GM19238 (cell line): ENCODE measurements around the gene CLCN1.

Source experiments
- DNase-seq: peaks from one replicate; pipeline ENCODE4 v3.0.0; 2011; ENCODE audit warnings: low spot score; ENCODE audit not compliant: insufficient read length

Gene CLCN1

DNA sequence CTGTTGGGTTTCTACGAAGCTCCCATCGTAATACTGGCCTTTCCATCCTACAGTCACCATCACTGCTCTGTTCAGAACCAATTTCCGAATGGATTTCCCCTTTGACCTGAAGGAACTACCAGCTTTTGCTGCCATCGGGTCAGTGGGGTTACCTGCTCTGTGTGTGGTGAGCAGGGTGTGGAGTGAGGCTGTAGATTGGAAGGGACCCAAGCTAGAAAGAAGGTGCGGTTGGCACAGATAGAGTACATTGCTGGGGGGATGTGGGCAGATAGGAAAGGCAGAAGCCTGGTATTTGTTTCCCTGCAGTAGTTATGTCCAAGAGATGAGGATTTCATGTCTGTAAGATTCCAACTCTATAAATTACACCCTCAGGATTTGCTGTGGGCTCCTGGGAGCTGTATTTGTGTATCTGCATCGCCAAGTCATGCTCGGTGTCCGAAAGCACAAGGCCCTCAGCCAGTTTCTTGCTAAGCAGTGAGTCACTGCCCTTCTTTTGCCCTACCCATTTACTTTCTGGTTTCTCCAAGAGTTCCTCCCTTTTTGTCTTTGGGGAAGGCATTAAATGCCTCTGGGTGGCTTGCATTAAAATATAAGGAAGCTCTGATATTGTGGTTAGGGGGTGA lies 15.4 kb downstream of the CLCN1 start:
- DNase-seq = no peak

GRCh38 chr7:143334244-143334643 lies 18.3 kb downstream of the CLCN1 start:
- no peak for DNase-seq

DNA sequence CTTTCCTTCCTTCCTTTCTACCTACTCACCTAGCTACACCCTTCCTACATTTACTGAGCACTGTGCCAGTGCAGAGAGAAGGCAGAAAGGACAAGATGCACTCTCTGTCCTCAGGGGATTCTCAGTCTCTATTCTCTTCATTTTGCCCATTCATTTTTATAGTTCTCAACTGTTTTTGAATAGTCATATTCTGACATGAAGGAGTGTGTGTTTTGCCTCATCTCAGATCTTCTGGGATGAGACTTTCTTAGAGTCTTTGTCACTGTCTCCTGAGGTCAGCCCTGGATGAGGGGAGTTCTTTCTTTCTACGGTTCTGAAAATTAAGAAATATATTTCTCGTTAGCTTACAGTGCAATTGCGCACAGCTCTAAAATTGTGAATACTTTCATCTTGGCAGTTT lies 21.3 kb downstream of the CLCN1 start:
- DNase-seq = no peak

DNA sequence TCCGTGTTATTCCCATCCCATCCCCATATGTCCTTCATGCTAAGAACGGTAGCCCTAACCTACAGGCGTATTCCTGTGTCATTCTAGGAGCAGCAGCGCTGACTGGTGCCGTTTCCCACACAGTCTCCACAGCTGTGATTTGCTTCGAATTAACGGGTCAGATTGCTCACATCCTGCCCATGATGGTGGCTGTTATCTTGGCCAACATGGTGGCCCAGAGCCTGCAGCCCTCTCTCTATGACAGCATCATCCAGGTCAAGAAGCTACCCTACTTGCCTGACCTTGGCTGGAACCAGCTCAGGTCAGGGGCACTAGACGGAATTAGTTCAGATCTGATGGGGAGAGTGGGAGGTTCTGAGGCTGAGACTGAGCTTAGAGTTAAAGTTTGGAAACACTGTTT lies 25.9 kb downstream of the CLCN1 start:
- DNase-seq = no peak

- DNase-seq = no peak
These were observed 27.7 kb downstream of the CLCN1 start for GRCh38 chr7:143343596-143343995.

DNA sequence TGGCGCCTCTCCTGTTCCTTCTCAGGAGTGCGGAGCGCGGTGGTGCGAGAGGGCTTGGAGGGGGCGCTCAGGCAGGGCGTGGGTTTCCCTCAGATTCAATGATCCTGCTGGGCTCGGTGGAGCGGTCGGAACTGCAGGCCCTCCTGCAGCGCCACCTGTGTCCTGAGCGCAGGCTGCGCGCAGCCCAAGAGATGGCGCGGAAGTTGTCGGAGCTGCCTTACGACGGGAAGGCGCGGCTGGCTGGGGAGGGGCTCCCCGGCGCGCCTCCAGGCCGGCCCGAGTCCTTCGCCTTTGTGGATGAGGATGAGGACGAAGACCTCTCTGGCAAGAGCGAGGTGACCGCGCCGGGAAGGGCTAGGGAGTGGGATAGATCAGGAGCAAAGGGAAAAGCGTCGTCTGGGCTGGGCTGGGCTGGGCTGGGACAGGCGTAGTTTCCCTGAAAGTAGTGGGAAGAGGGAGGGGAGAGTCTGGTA lies 29.6 kb downstream of the CLCN1 start:
- DNase-seq = no peak

DNA sequence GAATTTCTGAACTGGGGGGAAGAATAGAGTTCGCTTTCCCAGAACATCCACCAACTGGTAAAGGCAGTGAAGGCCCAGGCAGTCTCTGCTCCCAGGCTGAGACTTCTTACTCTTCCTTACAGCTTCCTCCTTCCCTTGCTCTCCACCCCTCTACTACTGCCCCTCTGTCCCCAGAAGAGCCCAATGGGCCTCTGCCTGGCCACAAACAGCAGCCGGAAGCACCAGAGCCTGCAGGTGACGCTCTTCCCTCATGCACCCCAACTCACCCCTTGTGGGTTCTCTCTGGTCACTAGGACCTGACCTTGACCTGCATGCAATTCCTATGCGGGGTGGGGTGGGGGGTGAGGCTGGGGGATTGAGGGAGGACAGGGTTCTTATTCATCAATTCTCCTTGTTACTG lies 30.1 kb downstream of the CLCN1 start:
- no peak for DNase-seq

- no peak for DNase-seq
These were observed 32.0 kb downstream of the CLCN1 start for GRCh38 chr7:143347950-143348349.

GRCh38 chr7:143351060-143351459 lies 35.1 kb downstream of the CLCN1 start:
- no peak for DNase-seq

GRCh38 chr7:143351574-143351973 lies 35.7 kb downstream of the CLCN1 start:
- DNase-seq = no peak

DNA sequence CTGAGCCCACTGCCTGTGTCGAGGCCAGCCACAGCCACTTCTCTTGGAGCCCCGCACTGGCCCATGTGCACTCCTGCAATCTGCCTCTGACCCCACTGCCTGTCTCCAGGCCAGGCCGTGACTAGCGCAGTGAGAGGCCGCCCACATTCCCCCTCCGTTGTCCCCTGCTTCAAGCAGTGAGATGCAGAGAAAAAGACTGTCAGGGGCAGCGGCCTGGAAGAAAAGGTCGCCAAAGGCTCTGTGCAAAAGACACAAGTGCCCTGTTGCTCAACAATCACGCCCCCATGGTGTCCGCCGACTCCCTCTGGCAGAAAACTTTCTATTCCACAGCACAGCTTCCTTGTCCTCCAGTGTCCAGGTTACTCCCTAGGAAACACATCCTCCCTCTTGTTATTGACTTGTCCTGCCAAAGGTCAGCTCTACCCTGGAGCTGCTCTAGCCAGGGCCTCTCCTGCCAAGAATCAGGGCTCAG lies 36.7 kb downstream of the CLCN1 start:
- DNase-seq = no peak

DNA sequence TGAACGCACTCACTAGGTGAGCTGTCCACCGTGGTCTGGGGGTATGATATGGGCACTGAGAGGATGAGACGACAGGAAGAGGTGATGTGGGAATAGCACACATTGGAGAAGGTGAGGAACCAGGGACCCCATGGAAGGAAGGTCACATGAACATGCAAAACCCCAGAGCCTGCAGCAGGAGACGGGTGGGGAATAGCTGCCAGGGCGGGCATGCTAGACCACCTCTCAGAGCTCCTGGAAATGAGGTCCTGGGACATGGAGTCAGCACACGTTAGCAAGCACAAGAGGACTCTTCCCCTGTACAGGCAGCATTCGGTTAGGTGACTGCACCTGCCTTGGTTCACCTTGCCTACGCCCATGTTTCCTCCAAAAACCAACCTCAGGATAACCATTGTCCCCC lies 38.5 kb downstream of the CLCN1 start:
- DNase-seq = no peak

DNA sequence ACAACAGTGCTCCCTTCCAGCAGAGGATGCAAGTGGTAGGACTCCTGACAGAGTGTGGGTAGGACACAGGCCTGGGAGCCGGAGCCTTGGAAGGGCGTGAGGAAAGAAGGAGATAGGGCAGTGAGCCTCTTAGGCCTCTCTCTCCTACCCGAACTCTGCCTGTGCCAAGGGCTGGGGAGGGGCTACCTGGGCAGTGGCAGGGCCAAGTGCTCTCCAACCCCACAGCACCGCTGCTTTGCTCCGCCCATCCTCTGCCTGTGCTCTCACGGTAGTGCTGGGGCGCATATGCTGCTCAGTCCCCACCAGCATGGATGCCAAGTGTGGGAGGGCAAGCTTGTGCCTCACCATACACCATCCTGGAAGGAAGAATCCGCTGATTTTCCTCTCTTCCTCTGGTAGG lies 39.1 kb downstream of the CLCN1 start:
- no peak for DNase-seq

DNA sequence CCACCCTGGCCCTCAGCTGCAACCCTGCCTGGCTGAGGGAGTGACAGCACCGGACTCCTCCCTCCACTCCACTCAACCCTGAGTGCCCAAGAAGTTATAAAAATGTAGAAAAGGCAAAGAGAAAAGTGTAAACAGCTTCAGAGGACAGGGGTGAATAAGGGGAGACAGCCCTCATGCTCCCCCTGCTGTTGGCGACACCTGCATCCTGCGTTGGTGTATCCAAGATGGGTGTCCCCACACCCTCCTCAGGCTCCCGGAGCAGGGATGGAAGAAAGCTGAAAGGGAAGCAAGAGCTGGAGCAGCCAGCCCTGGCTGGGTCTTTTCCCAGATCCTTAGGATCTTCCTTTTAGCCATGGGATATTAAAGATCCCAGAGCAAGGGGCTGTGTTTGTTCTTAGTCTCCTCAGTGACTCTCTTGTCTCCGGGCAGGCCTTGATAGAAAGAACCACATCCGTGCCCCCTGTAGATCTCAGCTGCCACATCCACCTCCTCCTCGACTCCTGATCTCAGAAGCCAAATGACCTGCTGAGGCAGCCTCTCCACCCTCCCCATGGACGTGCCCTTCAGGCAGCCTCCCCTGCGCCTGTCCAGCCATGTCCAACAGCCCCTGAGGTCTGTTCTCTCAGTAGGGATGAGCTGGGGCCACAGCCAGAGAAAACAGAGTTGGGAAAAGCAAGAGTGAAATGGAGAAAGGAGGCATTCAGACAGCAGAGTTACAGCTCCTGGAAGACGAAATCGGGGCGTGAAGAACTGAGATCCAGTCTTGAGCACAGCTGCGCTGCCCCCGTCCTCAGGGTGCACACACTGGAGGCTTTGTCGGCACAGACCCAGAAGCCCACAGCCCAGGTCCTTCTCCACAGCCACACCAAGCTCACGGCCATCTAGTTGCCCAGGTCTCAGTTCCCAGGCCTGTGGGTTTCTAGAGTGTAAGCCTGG lies 39.8 kb downstream of the CLCN1 start:
- no peak for DNase-seq

DNA sequence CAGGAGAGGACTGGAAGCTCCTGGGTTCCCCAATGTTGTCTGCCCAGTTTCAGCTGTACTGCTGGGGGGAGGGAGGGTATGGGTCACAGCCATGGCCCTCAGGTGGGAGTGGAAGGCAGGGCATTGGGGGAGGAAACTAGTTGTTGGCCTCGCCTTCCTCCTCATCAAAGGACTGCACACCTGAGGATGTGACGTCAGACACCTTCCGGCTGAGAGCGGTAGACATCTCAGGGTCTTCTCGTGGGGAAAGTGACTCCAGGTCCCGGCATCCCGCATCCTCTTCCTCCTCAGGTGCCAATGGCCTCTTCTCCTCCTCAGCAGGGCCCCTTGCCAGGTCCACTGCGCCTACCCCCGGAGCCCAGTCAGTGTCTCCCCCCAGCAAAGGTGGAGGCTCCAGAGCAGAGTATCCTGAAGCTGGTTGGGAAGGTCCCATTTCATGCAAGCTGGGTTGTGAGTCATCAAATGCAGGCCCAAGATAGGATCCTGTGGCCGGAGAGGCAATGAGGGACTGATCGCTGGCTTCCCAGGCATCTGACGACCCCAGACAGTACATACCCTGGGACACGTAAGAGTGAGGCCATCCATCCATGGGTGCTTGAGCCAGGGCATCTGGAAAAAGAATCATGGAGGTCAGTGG lies 40.6 kb downstream of the CLCN1 start:
- no peak for DNase-seq

GRCh38 chr7:143358626-143359025 lies 42.7 kb downstream of the CLCN1 start:
- no peak for DNase-seq

DNA sequence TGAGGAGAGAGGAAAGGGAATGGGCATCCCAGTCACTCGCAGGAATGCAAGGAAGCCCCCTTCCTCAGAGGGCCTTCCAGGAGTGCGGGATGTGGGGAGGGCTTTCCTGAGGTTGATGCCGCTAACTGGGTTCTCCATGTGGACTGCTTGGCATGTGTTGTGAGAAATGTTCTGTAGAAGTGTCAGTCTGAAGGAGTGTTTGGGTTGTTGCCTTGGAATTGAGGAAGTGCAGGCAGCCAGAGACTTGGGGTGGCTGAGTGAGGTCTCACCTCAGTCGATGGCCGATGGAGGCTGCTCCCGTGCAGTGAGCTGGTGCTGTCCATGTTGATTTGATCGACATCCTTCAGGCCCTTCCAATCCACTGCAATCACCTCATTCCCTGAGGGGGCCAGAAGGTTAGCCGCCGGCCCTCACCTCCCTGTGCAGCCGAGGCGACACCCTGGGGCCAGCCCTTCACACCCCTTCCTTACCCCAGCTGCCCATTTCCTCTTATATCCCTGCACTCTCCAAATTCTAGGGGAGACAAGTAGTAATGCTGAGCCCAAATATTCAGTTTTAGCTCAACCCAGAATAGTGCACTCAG lies 44.0 kb downstream of the CLCN1 start:
- no peak for DNase-seq

DNA sequence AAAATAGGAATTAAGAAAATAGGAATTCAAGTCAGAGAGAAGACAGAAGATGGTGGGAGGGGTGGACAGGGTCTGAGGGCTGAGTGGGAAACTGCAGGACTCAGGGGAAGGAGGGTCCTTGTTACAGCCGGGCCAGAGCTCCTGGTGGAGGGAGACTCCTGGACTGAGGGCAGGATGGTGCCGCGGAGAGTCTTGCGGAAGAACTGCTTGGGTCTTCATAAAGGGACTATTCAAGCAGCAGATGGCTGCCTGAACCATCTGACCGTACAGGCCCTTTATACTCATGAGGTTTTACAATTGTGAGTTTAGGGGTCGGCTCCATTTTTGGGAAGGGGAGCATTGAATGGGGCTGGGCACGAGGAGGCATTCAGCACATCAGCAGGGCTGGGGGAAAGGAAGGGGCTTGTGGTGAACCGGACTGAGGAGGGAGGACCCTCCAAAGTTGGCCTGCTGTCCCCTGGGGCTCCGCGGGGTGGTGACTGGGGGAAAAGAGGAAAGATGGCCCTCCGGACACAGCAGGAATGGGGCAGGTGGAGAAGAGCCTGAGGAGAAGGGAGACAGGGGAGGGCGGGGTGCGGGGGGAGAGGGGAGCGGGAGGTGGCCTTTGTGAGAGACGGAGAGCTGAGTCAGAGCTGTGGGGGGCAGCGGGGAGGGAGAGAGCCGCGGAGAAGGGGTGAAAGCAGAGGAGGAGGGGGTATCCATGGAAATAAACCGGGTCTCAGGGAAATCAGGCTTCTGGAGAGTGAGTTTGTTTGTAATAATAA lies 45.1 kb downstream of the CLCN1 start:
- no peak for DNase-seq

DNA sequence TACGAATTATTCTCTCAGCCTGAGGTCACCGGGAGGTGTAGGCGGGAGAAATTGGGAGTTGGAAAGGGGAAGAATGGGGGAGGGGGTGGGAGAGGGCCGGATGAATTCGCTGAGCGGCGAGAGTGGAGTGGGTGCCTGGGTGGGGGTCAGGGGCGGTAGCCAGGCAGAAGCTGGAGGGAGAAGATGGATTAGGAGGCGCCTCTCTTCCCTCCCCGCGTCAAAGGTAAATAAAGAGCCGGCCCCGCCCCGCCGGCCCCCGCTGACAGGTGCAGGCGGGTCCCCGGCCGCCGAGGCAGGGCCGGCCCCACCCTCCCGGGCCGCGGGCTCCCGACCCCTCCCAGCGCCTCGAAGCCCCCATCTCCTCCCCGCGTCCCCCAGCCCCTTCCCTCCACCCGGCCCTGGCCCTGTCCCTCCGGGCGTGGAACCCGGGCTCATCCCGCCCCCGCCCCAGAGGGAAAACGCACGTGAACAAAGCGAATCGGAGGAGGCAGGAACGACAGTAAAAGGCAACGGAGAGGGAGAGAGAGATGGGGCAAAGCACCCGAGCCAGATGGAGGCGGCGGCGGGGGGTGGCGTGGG lies 45.7 kb downstream of the CLCN1 start:
- DNase-seq = no peak

DNA sequence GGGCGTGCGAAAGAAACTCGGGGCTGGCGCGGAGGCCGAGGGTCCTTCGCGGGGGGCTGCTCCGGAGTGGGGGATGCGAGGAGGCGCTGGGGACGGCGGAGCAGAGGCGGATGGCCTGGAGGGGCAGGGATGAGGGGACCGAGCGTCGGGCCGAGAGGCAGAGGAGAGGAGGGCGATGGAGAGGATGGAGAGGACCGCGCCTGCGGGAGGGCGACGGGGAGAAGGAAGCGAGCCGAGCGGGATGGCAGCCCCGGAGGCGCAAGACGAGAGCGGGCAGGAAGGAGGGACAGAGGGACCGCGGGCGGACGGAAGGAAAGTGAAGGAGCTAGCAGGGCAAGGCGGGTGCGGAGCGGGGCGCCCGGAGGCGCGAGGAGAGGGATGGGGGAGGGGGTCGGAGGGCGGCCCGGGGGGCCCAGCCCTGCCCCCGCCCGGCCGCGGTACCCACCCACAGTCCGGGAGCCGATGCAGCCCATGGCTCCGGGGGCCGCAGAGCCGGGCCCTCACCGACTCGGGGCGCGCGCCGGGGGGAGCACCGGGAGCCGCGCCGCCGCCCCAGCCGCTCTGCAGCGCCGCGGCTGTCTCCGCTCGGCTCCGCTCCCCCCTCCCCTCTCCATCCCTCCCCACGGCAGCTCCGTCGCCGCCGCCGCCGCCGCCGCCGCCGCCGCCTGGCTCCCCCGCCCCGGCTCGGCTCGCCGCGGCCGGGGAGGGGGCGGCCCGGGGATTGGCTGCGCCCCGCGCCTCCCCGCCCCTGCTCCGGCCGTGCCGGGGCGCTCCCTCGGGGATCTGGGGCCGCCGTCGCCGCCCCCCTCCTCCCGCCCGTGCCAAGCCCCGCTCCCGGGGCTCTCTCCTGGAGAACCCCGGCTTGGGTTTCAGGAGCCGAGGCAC lies 46.5 kb downstream of the CLCN1 start, which contains the start of gene FAM131B:
TSS of gene FAM131B (minus strand) at position 583 of the 885 bp plus-strand sequence. CDS start at position 473, 110 bp downstream.
- peak; percentile 36 for DNase-seq
